HepG2 (cell line): Measurements from ENCODE around the gene SPRYD3. TPM values are rescaled to one million over a fixed set of nuclear protein-coding genes. Genes with fewer than 3 reads are reported as not detected.
A peak's percentile ranks its signal among the peaks of the same experiment; 100 is the strongest.

Experiments
- CCAR2 ChIP-seq: fragments of 200-400 bp; formaldehyde crosslinking; optimal IDR thresholded peaks from 2 replicates; pipeline ENCODE3; 2018; ENCODE audit warnings: low read depth, mild to moderate bottlenecking, low read length, moderate library complexity
- EP300 ChIP-seq, 3 experiments: sonication (generic) in 1 of 3; formaldehyde crosslinking in 1 of 3; IDR thresholded peaks; 2 replicates each; pipeline versions ENCODE4 v1.5.1 to v1.6.1; 2011 to 2020; ENCODE audit warnings: low read depth in 2 of 3, low read length in 2 of 3, borderline replicate concordance in 1 of 3, improper control_type of control experiment in 1 of 3, mild to moderate bottlenecking in 1 of 3, missing genetic modification reagents in 1 of 3, moderate library complexity in 1 of 3
- FOXO1 ChIP-seq: sonication (generic); formaldehyde crosslinking; IDR thresholded peaks from 2 replicates; pipeline ENCODE4 v1.4.0; 2020; ENCODE audit warnings: missing genetic modification reagents
- HDAC1 ChIP-seq: sonication (generic); formaldehyde crosslinking; IDR thresholded peaks from 2 replicates; pipeline ENCODE4 v1.5.1; 2020; ENCODE audit warnings: mild to moderate bottlenecking, missing genetic modification reagents
- HIC2 ChIP-seq: sonication (generic); formaldehyde crosslinking; IDR thresholded peaks from 2 replicates; pipeline ENCODE4 v1.9.0; 2022; ENCODE audit warnings: low read depth, missing genetic modification reagents
- HINFP ChIP-seq: sonication (generic); formaldehyde crosslinking; IDR thresholded peaks from 2 replicates; pipeline ENCODE4 v1.4.0; 2020; ENCODE audit warnings: low read depth, mild to moderate bottlenecking, missing genetic modification reagents
- HNF4A ChIP-seq: sonication (generic); formaldehyde crosslinking; IDR thresholded peaks from 2 replicates; pipeline ENCODE4 v1.4.0; 2020; ENCODE audit warnings: missing genetic modification reagents
- KLF16 ChIP-seq, 2 experiments: sonication (generic) in 1 of 2; formaldehyde crosslinking in 1 of 2; IDR thresholded peaks; 2 replicates each; pipeline versions ENCODE4 v1.6.1 to v1.8.0; 2016 to 2023; ENCODE audit warnings: missing genetic modification reagents in 2 of 2, missing compliant biosample characterization in 1 of 2
- RAD21 ChIP-seq: fragments of 450-650 bp; formaldehyde crosslinking; IDR thresholded peaks from 2 replicates; pipeline ENCODE4 v1.5.0; 2020; ENCODE audit warnings: mild to moderate bottlenecking
- SAFB2 ChIP-seq: sonication (generic); formaldehyde crosslinking; IDR thresholded peaks from 2 replicates; pipeline ENCODE4 v1.5.1; 2020; ENCODE audit warnings: missing genetic modification reagents, low read depth, mild to moderate bottlenecking, borderline replicate concordance
- SIX4 ChIP-seq: sonication (generic); formaldehyde crosslinking; IDR thresholded peaks from 2 replicates; pipeline ENCODE4 v1.4.0; 2020; ENCODE audit warnings: missing genetic modification reagents
- SOX13 ChIP-seq, 3 experiments: fragments of 450-650 bp in 1 of 3; sonication (generic) in 1 of 3; formaldehyde crosslinking in 1 of 3; IDR thresholded peaks in 2 of 3; conservative IDR thresholded peaks in 1 of 3; 2 replicates each; pipeline versions ENCODE4 v1.5.0 to v1.6.1; 2016 to 2020; ENCODE audit warnings: antibody characterized with exemption in 1 of 3, mild to moderate bottlenecking in 1 of 3, missing compliant biosample characterization in 1 of 3, missing genetic modification reagents in 1 of 3, moderate library complexity in 1 of 3
- SOX5 ChIP-seq: IDR thresholded peaks from 2 replicates; pipeline ENCODE4 v1.6.1; 2016; ENCODE audit warnings: borderline replicate concordance
- SOX6 ChIP-seq, 2 experiments: fragments of 450-650 bp in 1 of 2; sonication (generic) in 1 of 2; formaldehyde crosslinking in 1 of 2; IDR thresholded peaks; 2 replicates each; pipeline versions ENCODE4 v1.4.0 to v1.6.1; 2017 to 2020; ENCODE audit warnings: antibody characterized with exemption in 1 of 2, mild to moderate bottlenecking in 1 of 2, missing genetic modification reagents in 1 of 2
- ZBTB20 ChIP-seq: sonication (generic); formaldehyde crosslinking; IDR thresholded peaks from 2 replicates; pipeline ENCODE4 v1.8.1; 2023; ENCODE audit warnings: missing genetic modification reagents, low read depth, mild to moderate bottlenecking, borderline replicate concordance
- ZNF205 ChIP-seq: IDR thresholded peaks from 2 replicates; pipeline ENCODE4 v1.6.1; 2018; ENCODE audit warnings: missing biosample characterization, missing genetic modification reagents
- ZNF292 ChIP-seq: sonication (generic); formaldehyde crosslinking; IDR thresholded peaks from 2 replicates; pipeline ENCODE4 v1.8.1; 2022; ENCODE audit warnings: mild to moderate bottlenecking, low read depth, missing genetic modification reagents, borderline replicate concordance
- ZNF350 ChIP-seq: sonication (generic); formaldehyde crosslinking; IDR thresholded peaks from 2 replicates; pipeline ENCODE4 v1.4.0; 2020; ENCODE audit warnings: mild to moderate bottlenecking, low read depth, missing genetic modification reagents, borderline replicate concordance
- ZNF430 ChIP-seq: sonication (generic); formaldehyde crosslinking; IDR thresholded peaks from 2 replicates; pipeline ENCODE4 v1.9.0; 2021; ENCODE audit warnings: mild to moderate bottlenecking, missing genetic modification reagents
- ZNF441 ChIP-seq: sonication (generic); formaldehyde crosslinking; IDR thresholded peaks from 2 replicates; pipeline ENCODE4 v1.7.0; 2021; ENCODE audit warnings: missing genetic modification reagents, borderline replicate concordance
- ZNF563 ChIP-seq: sonication (generic); formaldehyde crosslinking; IDR thresholded peaks from 2 replicates; pipeline ENCODE4 v1.8.0; 2022; ENCODE audit warnings: mild to moderate bottlenecking, moderate library complexity, missing genetic modification reagents
- ZNF614 ChIP-seq: IDR thresholded peaks from 2 replicates; pipeline ENCODE4 v1.6.1; 2018; ENCODE audit warnings: missing biosample characterization, missing genetic modification reagents, inconsistent platforms, borderline replicate concordance
- ZNF670 ChIP-seq: sonication (generic); formaldehyde crosslinking; IDR thresholded peaks from 2 replicates; pipeline ENCODE4 v1.8.0; 2022; ENCODE audit warnings: mild to moderate bottlenecking, missing genetic modification reagents, borderline replicate concordance
- polyA plus RNA-seq, 8 experiments: library from polyadenylated mRNA; depleted of rRNA in 3 of 8; stranded (reverse) in 7 of 8; unstranded in 1 of 8; fragments of >200 nt; fragmentation: Illumina TruSeq in 4 of 8; extraction: Trizol in 4 of 8; gene quantifications; 2 replicates each; pipeline versions ENCODE4 v1.2.1 to v1.2.3, GENCODE V29; 2011 to 2016; ENCODE audit warnings: low read depth in 4 of 8, missing spikeins in 1 of 8, mixed read lengths in 1 of 8; ENCODE audit not compliant: insufficient read depth in 1 of 8
- total RNA-seq, 5 experiments: library from RNA; depleted of rRNA; stranded (reverse); fragments of >200 nt; fragmentation: Illumina TruSeq; extraction: Trizol; gene quantifications; 2 replicates each; pipeline ENCODE4 v1.2.3, GENCODE V29; 2016; ENCODE audit warnings: low read depth in 1 of 5

Gene SPRYD3
- total and polyA plus RNA-seq, 2 of the 13 experiments (the other 11 are each of a cell fraction or from before 2014, with no cell fraction given): 9.0 to 9.2 TPM

- TF ChIP-seq SIX4 (CRISPR knock-in tag) (0 out of 2 replicates have a peak, but pooled peaks have one; percentile 17), HINFP (no peak), ZNF563 (CRISPR knock-in tag) (peak; percentile 61; the same call in 1 of the 2 replicates), FOXO1 (CRISPR knock-in tag) (peak; percentile 95), KLF16 (CRISPR knock-in tag; IDR thresholded peaks at IDR 0.05) (peak in 1 of 2 experiments; percentile 55; a peak in 2 of 4 replicates), SOX5 (CRISPR knock-in tag) (peak; percentile 54; the same call in 1 of the 2 replicates), EP300 (IDR thresholded peaks at IDR 0.05; ENCODE audit: low read depth in 2 of 2, low read length in 2 of 2) (peak in 1 of 2 experiments; percentile 80; a peak in 2 of 4 replicates), EP300 (CRISPR knock-in tag; IDR thresholded peaks at IDR 0.05; ENCODE audit: borderline replicate concordance) (peak; percentile 69), ZNF292 (no peak), HNF4A (CRISPR knock-in tag) (peak; percentile 72), SOX13 (IDR thresholded peaks at IDR 0.05) (no peak), SOX13 (CRISPR knock-in tag; conservative IDR thresholded peaks at IDR 0.05 in 1 of 2, IDR thresholded peaks at IDR 0.05 in 1 of 2) (peak in 1 of 2 experiments; percentile 33; a peak in 1 of 4 replicates), ZNF350 (peak; percentile 71; the same call in 1 of the 2 replicates), CCAR2 (no peak), ZNF430 (CRISPR knock-in tag) (0 out of 2 replicates have a peak, but pooled peaks have one; percentile 54), HDAC1 (peak; percentile 57), ZNF205 (peak; percentile 55; the same call in 1 of the 2 replicates), RAD21 (peak; percentile 38; the same call in 1 of the 2 replicates), SAFB2 (CRISPR knock-in tag) (no peak), SOX6 (IDR thresholded peaks at IDR 0.05) (no peak), SOX6 (CRISPR knock-in tag; IDR thresholded peaks at IDR 0.05) (peak; percentile 71; the same call in 1 of the 2 replicates), ZBTB20 (CRISPR knock-in tag) (peak; percentile 49; the same call in 1 of the 2 replicates), ZNF441 (no peak), HIC2 (CRISPR knock-in tag) (peak; percentile 80; the same call in 1 of the 2 replicates), ZNF614 (CRISPR knock-in tag) (0 out of 2 replicates have a peak, but pooled peaks have one; percentile 51), ZNF670 (CRISPR knock-in tag) (0 out of 2 replicates have a peak, but pooled peaks have one; percentile 47)
Observed at GRCh38 chr12:53061404-53062010, 17.7 kb downstream of the SPRYD3 start (continued).
